GM12878 (cell line): ENCODE results near the gene HORMAD2. TPM values are rescaled to one million over a fixed set of nuclear protein-coding genes. Genes with fewer than 3 reads are reported as not detected.

ENCODE experiments used
- ATAC-seq: fragments of 200-7000 bp; cut with Tn5 transposase; 3 replicates; pipeline ENCODE4 v1.9.1; 2020; ENCODE audit warnings: mild to moderate bottlenecking, moderate library complexity
- BruUV-seq: library from RNA; stranded (reverse); fragments of 400-500 nt; replicated peaks from 2 replicates; lab custom pipeline; 2021; lab: Mats Ljungman, UMichigan
- CTCF ChIA-PET: fragments of 300-600 bp; sonication (Branson Sonifier 250); formaldehyde crosslinking; extraction: SDS; loops from one replicate; lab custom pipeline; 2021; ENCODE audit warnings: inconsistent platforms; lab: Yijun Ruan, JAX
- POLR2A ChIA-PET: fragments of 350-600 bp; formaldehyde crosslinking; extraction: SDS; loops from one replicate; lab custom pipeline; 2021; ENCODE audit warnings: inconsistent platforms; lab: Charles Lee
- RAD21 ChIA-PET: fragments of 300-600 bp; sonication (Branson Sonifier 250); formaldehyde crosslinking; loops from one replicate; lab custom pipeline; 2023; ENCODE audit warnings: antibody characterized with exemption; ENCODE audit not compliant: unreplicated experiment; lab: Charles Lee
- SMC1A ChIA-PET: fragments of 300-600 bp; sonication (Branson Sonifier 250); formaldehyde crosslinking; loops from one replicate; lab custom pipeline; 2023; ENCODE audit not compliant: unreplicated experiment, uncharacterized antibody; lab: Charles Lee
- DNase-seq: peaks from one replicate; pipeline ENCODE4 v3.0.0-alpha.2; 2011; ENCODE audit warnings: low read depth, low spot score
- FAIRE-seq: peaks from 3 replicates; lab custom pipeline; 2011; peaks lifted over from hg19 to GRCh38; lab: Jason Lieb, UNC
- H2AFZ ChIP-seq: 2 replicates; pipeline ENCODE4 v1.6.0; 2011; ENCODE audit warnings: low read depth, low read length, control low read depth; ENCODE audit not compliant: control insufficient read depth
- H3K27ac ChIP-seq: 2 replicates; pipeline ENCODE4 v1.5.1; 2011; ENCODE audit warnings: control low read depth; ENCODE audit not compliant: control insufficient read depth, insufficient read depth
- H3K27me3 ChIP-seq, 2 experiments: replicated peaks in 1 of 2; 2 replicates each; pipeline versions ENCODE4 v1.6.0 to v1.6.1; 2011; ENCODE audit warnings: low read length in 1 of 2; ENCODE audit not compliant: control insufficient read depth in 2 of 2, insufficient read depth in 2 of 2
- H3K36me3 ChIP-seq, 2 experiments: 2 replicates each; pipeline ENCODE4 v1.5.1; 2011; ENCODE audit warnings: low read length in 1 of 2; ENCODE audit not compliant: control insufficient read depth in 2 of 2, insufficient read depth in 2 of 2
- H3K4me1 ChIP-seq: 2 replicates; pipeline ENCODE4 v1.6.1; 2011; ENCODE audit warnings: mild to moderate bottlenecking, low read length, moderate library complexity, mixed read lengths; ENCODE audit not compliant: control insufficient read depth, insufficient read depth
- H3K4me2 ChIP-seq: 2 replicates; pipeline ENCODE4 v1.6.0; 2011; ENCODE audit warnings: control low read depth; ENCODE audit not compliant: control insufficient read depth, insufficient read depth
- H3K4me3 ChIP-seq: fragments of 200-600 bp; sonication (generic); 2 replicates; pipeline ENCODE4 v1.5.1; 2016
- H3K79me2 ChIP-seq: 2 replicates; pipeline ENCODE4 v1.6.0; 2011; ENCODE audit warnings: low read length; ENCODE audit not compliant: control insufficient read depth, insufficient read depth
- H3K9ac ChIP-seq: 2 replicates; pipeline ENCODE4 v1.8.0; 2011; ENCODE audit warnings: low read length, control low read depth, mixed read lengths; ENCODE audit not compliant: control insufficient read depth, insufficient read depth
- H3K9me3 ChIP-seq: replicated peaks from 3 replicates; pipeline ENCODE4 v1.5.1; 2011; ENCODE audit warnings: mild to moderate bottlenecking, low read length; ENCODE audit not compliant: control insufficient read depth, insufficient read depth
- H4K20me1 ChIP-seq: 2 replicates; pipeline ENCODE4 v1.6.0; 2011; ENCODE audit not compliant: control insufficient read depth, insufficient read depth
- FOXM1 ChIP-seq: IDR thresholded peaks from 2 replicates; pipeline ENCODE4 v1.6.1; 2012; ENCODE audit warnings: low read depth, mild to moderate bottlenecking, inconsistent platforms, low read length, moderate library complexity
- JUNB ChIP-seq: IDR thresholded peaks from 2 replicates; pipeline ENCODE4 v1.6.1; 2016; ENCODE audit warnings: antibody characterized with exemption, mild to moderate bottlenecking
- KLF5 ChIP-seq: fragments of 450-650 bp; IDR thresholded peaks from 2 replicates; pipeline ENCODE4 v1.6.1; 2014; ENCODE audit warnings: mild to moderate bottlenecking; ENCODE audit not compliant: partially characterized antibody
- MTA3 ChIP-seq: IDR thresholded peaks from 2 replicates; pipeline ENCODE4 v1.6.1; 2012; ENCODE audit warnings: low read length, inconsistent platforms, borderline replicate concordance
- NFIC ChIP-seq: IDR thresholded peaks from 2 replicates; pipeline ENCODE4 v1.6.1; 2012; ENCODE audit warnings: low read depth, mild to moderate bottlenecking, inconsistent platforms, low read length, moderate library complexity
- NR2F1 ChIP-seq: fragments of 450-650 bp; conservative IDR thresholded peaks from 2 replicates; pipeline ENCODE4 v1.6.1; 2017; ENCODE audit warnings: mild to moderate bottlenecking
- PML ChIP-seq: IDR thresholded peaks from 2 replicates; pipeline ENCODE4 v1.6.1; 2012; ENCODE audit warnings: low read length, inconsistent platforms
- POU2F2 ChIP-seq: IDR thresholded peaks from 3 replicates; pipeline ENCODE4 v1.6.1; 2011; ENCODE audit warnings: low read depth, mild to moderate bottlenecking, low read length, borderline replicate concordance
- SIN3A ChIP-seq: IDR thresholded peaks from 2 replicates; pipeline ENCODE4 v1.6.1; 2012; ENCODE audit warnings: low read depth, low read length, improper control_type of control experiment
- ZNF592 ChIP-seq: fragments of 450-650 bp; IDR thresholded peaks from 2 replicates; pipeline ENCODE4 v1.6.1; 2017; ENCODE audit warnings: mild to moderate bottlenecking, moderate library complexity
- WGBS: methylation state at CpG from one replicate; pipeline ENCODE4 v1.1.6; 2016; ENCODE audit warnings: low lambda C conversion rate; ENCODE audit not compliant: insufficient replicate concordance, insufficient coverage; ENCODE audit errors: missing lambda C conversion rate; 5-methylcytosine and 5-hydroxymethylcytosine counted together
- in situ Hi-C: fragments of 300-500 bp; cut with MboI; formaldehyde crosslinking; loops from 9 replicates; pipeline ENCODE4 v1.14.3; 2018; ENCODE audit warnings: mixed read lengths
- intact Hi-C: fragments of 100-400 bp; cut with micrococcal nuclease; formaldehyde crosslinking; loops from one replicate; pipeline ENCODE4 v1.14.2; 2022; ENCODE audit not compliant: unreplicated experiment
- polyA plus RNA-seq, 11 experiments: library from polyadenylated mRNA; depleted of rRNA in 4 of 11; unstranded in 6 of 11; stranded (reverse) in 5 of 11; fragments of >200 nt; fragmentation: Nextera tagmentation in 4 of 11; fragmentation: Illumina TruSeq in 1 of 11; extraction: Ambion mirVana in 4 of 11; extraction: Trizol in 1 of 11; gene quantifications; 1 replicate in 1 of 11; 2 replicates in 10 of 11; pipeline versions ENCODE4 v1.2.1 to v1.2.3, GENCODE V29; 2011 to 2016; ENCODE audit warnings: inconsistent platforms in 2 of 11, missing spikeins in 2 of 11, low read depth in 1 of 11
- total RNA-seq, 4 experiments: library from RNA; depleted of rRNA in 3 of 4; stranded (reverse); fragments of >200 nt in 3 of 4; fragmentation: Illumina TruSeq in 1 of 4; extraction: Trizol in 1 of 4; gene quantifications; 2 replicates each; pipeline versions ENCODE4 v1.2.1 to v1.2.3, GENCODE V29; 2013 to 2021

Gene HORMAD2
- total and polyA plus RNA-seq, 10 of the 15 experiments (the other 5 are each of a cell fraction or from before 2014, with no cell fraction given) = 0.07 to 0.13 TPM; not detected in 8

DNA sequence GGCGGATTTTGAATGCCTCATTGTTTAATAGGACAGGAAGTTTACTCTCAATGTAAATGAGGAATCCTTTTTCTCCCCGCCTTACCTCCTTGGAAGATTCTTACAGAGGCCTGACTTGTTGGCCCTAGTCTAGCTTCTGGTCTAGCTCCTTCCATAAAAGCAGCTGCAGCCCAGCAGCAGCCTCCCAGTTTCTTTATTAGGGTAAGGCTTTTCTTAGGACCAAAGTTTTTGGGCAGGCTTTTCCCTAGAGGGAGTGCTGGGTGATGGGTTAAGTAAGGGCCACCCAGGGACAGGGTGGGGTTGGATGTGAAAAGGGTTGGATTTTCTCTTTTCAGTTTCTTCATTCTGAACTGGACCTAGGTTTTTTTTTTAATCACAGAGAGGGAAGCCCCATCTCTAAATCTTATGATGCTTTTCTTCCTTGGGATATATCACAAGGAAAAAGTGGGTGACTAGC lies 116.6 kb downstream of the HORMAD2 start:
- Histone ChIP-seq H3K4me1 (peaks cover 18% of the 10 kb centered on the region), H3K36me3 (no peaks in the 10 kb centered on the region), H3K79me2 (no peaks in the 10 kb centered on the region), H3K27ac (peak overlapping the region; percentile 63), H3K9me3 (no peaks in the 10 kb centered on the region), H3K27me3 (no peaks in the 10 kb centered on the region)
- ChIA-PET CTCF (no interaction called here), POLR2A (interaction anchor here (1.4 kb wide), 1 partner anchor 129 kb away, joined by 4 read pairs; no protein-coding TSS in a partner anchor)
- in situ Hi-C loops = no loop called here
- 0% methylated on average over 2 of the region's 2 CpGs for WGBS
- no peak for ATAC-seq
- FAIRE-seq = no peak
- TF ChIP-seq NFIC = 0 out of 2 replicates have a peak, but pooled peaks have one; percentile 2
- TF ChIP-seq NR2F1 = no peak
- TF ChIP-seq PML = 0 out of 2 replicates have a peak, but pooled peaks have one; percentile 44
- peak; percentile 51; the same call in 1 of the 2 replicates for TF ChIP-seq MTA3
- TF ChIP-seq FOXM1 = 0 out of 2 replicates have a peak, but pooled peaks have one; percentile 32
- TF ChIP-seq, all 136 proteins: peak for 4
- ChIA-PET SMC1A (interaction anchor here (0.9 kb wide), 1 partner anchor 15 kb away, joined by 4 read pairs; no protein-coding TSS in a partner anchor), RAD21 (interaction anchor here (0.8 kb wide), 1 partner anchor 28 kb away, joined by 3 read pairs; no protein-coding TSS in a partner anchor)
- DNase-seq = no peak
- peak overlapping the region; percentile 25; the same call in 1 of the 2 replicates for H3K9ac ChIP-seq
- H2AFZ ChIP-seq = peak overlapping the region; percentile 73
- H3K4me3 ChIP-seq = no peak overlapping the region
- intact Hi-C loops = no loop called here
- BruUV-seq = no TSS peak
- no peaks in the 10 kb centered on the region for H4K20me1 ChIP-seq
- H3K4me2 ChIP-seq = peak overlapping the region; percentile 44

DNA sequence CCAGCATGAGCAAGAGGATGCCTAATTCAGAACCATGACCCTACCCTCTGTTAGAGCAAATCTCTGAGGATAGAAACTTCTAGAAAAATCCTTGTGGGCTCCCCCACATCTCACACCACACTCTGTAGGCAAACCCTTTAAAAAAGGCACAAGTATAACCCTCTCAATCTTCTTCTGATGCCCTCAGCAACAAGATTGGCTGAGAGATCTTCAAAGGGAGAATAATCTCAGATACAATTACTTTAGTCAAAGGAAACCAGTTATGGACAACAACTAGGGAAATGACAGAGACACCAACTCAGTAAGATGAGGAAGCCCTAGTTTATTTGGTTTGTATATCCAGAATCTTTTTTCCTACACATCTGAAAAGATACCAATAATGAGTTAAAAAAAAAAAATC lies 117.1 kb downstream of the HORMAD2 start:
- Histone ChIP-seq H4K20me1 (no peaks in the 10 kb centered on the region), H3K27me3 (no peaks in the 10 kb centered on the region), H3K79me2 (no peaks in the 10 kb centered on the region), H3K27ac (peak overlapping the region; percentile 63; the same call in 1 of the 2 replicates), H3K4me1 (peaks cover 18% of the 10 kb centered on the region), H3K9ac (no peak overlapping the region), H3K9me3 (no peaks in the 10 kb centered on the region), H3K4me3 (no peak overlapping the region), H3K36me3 (no peaks in the 10 kb centered on the region), H2AFZ (no peak overlapping the region), H3K4me2 (no peak overlapping the region)
- no TSS peak for BruUV-seq
- ATAC-seq = no peak
- POLR2A ChIA-PET = no interaction called here
- RAD21 ChIA-PET = no interaction called here
- intact Hi-C loops (no loop called here), in situ Hi-C loops (no loop called here)
- SMC1A ChIA-PET = interaction anchor here (1.7 kb wide), 1 partner anchor 112 kb away, joined by 3 read pairs; no protein-coding TSS in a partner anchor
- FAIRE-seq = no peak
- CTCF ChIA-PET = interaction anchor here (0.6 kb wide), 1 partner anchor 94 kb away, joined by 3 read pairs; no protein-coding TSS in a partner anchor
- DNase-seq = no peak
- TF ChIP-seq ZNF592 (no peak), MTA3 (no peak), KLF5 (no peak), JUNB (no peak), POU2F2 (no peak), SIN3A (no peak)
